Activated CD4-positive, CD25-positive, alpha-beta regulatory T cell treated with anti-CD3 and anti-CD28 coated beads, Interleukin-2, amount 50 U/mL, for 16 hours (primary cell): ENCODE data around the gene NDUFB10.

Source experiments
- DNase-seq: peaks from one replicate; pipeline ENCODE4 v3.0.0-alpha.2; 2020; ENCODE audit warnings: low read depth, low spot score

NDUFB10 gene

GRCh38 chr16:2001456-2002355 is 42.4 kb downstream of the NDUFB10 start:
- DNase-seq, result no peak

GRCh38 chr16:2002406-2003230 is 43.3 kb downstream of the NDUFB10 start:
- no peak for DNase-seq

- no peak for DNase-seq
These were observed 44.0 kb downstream of the NDUFB10 start for GRCh38 chr16:2003231-2003826.

GRCh38 chr16:2003827-2004641 is 44.7 kb downstream of the NDUFB10 start:
- DNase-seq, result peak; percentile 71

- no peak for DNase-seq
These were observed 45.6 kb downstream of the NDUFB10 start for GRCh38 chr16:2004795-2005517.

- DNase-seq, result no peak
These were observed 46.3 kb downstream of the NDUFB10 start for GRCh38 chr16:2005646-2006045.

GRCh38 chr16:2006317-2006716 is 47.0 kb downstream of the NDUFB10 start:
- DNase-seq, result no peak

GRCh38 chr16:2007081-2007836 is 47.9 kb downstream of the NDUFB10 start:
- no peak for DNase-seq

GRCh38 chr16:2008009-2008526 is 48.7 kb downstream of the NDUFB10 start:
- no peak for DNase-seq

- DNase-seq, result no peak
These were observed 49.4 kb downstream of the NDUFB10 start for GRCh38 chr16:2008631-2009163.

- DNase-seq, result no peak
These were observed 49.9 kb downstream of the NDUFB10 start for GRCh38 chr16:2009164-2009711.

- DNase-seq, result peak; percentile 57
These were observed 50.6 kb downstream of the NDUFB10 start, which contains the start of gene ZNF598 for GRCh38 chr16:2009791-2010510. ZNF598 (minus strand) TSS chr16:2009821.
